Lower lobe of right lung (tissue), 2 donors: ENCODE results near the gene LRRC2. TPM values are rescaled to one million over a fixed set of nuclear protein-coding genes. Genes with fewer than 3 reads are reported as not detected.

ENCODE experiments used
- ATAC-seq, 2 donors: fragments of 200-7000 bp; cut with Tn5 transposase; one replicate each; pipeline ENCODE4 v1.9.1; 2020 to 2022; ENCODE audit warnings: mild to moderate bottlenecking in 2 of 2, moderate library complexity in 2 of 2
- DNase-seq: peaks from one replicate; pipeline ENCODE4 v3.0.0-alpha.2; 2020
- H3K27ac ChIP-seq: fragments of 200-600 bp; one replicate; pipeline ENCODE4 v1.8.0; 2022
- H3K27me3 ChIP-seq: fragments of 200-600 bp; one replicate; pipeline ENCODE4 v1.8.0; 2022; ENCODE audit warnings: low read depth
- H3K36me3 ChIP-seq: fragments of 200-600 bp; one replicate; pipeline ENCODE4 v1.8.0; 2022; ENCODE audit warnings: mild to moderate bottlenecking
- H3K4me1 ChIP-seq: fragments of 200-600 bp; one replicate; pipeline ENCODE4 v1.8.0; 2022
- H3K4me3 ChIP-seq: fragments of 200-600 bp; one replicate; pipeline ENCODE4 v1.8.0; 2022; ENCODE audit warnings: mild to moderate bottlenecking
- H3K9me3 ChIP-seq: fragments of 200-600 bp; one replicate; pipeline ENCODE4 v1.8.0; 2022
- intact Hi-C: fragments of 100-400 bp; cut with DNase I; formaldehyde crosslinking; loops from one replicate; pipeline ENCODE4 v1.11.0; 2022
- long read RNA-seq: library from polyadenylated mRNA; unstranded; transcript quantifications from one replicate; pipeline ENCODE4 v2.0.0, GENCODE V29; 2021
- total RNA-seq: library from RNA; stranded (reverse); fragmentation: NEBNext Ultra II Directional; extraction: Animal tissue kit (Norgen Biotek cat#: 25700); gene quantifications from one replicate; pipeline ENCODE4 v1.2.1, GENCODE V29; 2021
- TF ChIP-seq, protein P1 (sequence below): fragments of 200-600 bp; IDR thresholded peaks from one replicate; pipeline ENCODE4 v1.8.0; 2022; ENCODE audit warnings: antibody characterized with exemption, mild to moderate bottlenecking
- donor health status: DM: no; HTN: yes; CAD: no; lungs with severe emphysema.

Gene LRRC2, protein sequence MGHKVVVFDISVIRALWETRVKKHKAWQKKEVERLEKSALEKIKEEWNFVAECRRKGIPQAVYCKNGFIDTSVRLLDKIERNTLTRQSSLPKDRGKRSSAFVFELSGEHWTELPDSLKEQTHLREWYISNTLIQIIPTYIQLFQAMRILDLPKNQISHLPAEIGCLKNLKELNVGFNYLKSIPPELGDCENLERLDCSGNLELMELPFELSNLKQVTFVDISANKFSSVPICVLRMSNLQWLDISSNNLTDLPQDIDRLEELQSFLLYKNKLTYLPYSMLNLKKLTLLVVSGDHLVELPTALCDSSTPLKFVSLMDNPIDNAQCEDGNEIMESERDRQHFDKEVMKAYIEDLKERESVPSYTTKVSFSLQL
- 1.2 TPM for total RNA-seq
- long read RNA-seq, full-length matches to known transcripts: 3 of 4 reads
- long read RNA-seq, partial matches to known transcripts: 1 of 4 reads
- long read RNA-seq, other reads (novel, unspliced or antisense): 0 of 4 reads

DNA sequence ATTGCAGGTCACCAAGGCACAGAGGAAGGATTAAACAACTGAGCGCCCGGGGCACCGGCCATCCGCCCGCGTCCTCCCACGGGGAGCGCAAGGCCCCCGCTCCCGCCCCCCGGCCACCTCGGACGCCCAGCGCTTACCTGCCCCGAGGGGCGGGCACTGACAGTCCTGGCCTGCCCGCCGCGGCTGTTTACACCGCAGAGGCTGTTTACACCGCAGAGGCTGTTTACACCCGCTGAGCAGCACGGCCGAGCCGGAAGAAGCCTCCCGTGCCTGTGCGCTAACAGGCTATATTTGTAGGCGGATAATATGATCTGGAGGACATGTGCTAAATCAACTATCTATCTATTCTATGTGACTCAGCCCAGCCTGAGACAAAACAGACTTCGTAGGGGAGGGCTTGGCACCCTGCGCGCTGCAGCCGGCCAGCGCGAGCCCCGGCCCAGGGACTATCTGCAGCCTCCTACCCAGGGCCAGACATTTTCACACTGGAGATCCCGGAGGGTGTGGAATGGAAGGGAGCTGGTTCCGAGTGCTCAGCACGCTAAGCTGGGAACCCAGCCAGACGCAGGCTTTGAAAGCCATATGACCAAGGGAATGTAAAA, at the start of gene LRRC2:
TSS of gene LRRC2 (minus strand) at position 263 of the 602 bp plus-strand sequence. CDS start 14,711 bp downstream, outside the sequence.
- no peak for DNase-seq
- ATAC-seq: peak; percentile 72 to 75
- Histone ChIP-seq H3K27me3 (peaks cover 19% of the 10 kb centered on the region), H3K27ac (no peak within 1 kb of the TSS), H3K4me1 (peaks cover 19% of the 10 kb centered on the region), H3K36me3 (no peaks in the 10 kb centered on the region), H3K4me3 (peak within 1 kb of the TSS; percentile 57), H3K9me3 (no peaks in the 10 kb centered on the region)
- TF ChIP-seq, protein P1, sequence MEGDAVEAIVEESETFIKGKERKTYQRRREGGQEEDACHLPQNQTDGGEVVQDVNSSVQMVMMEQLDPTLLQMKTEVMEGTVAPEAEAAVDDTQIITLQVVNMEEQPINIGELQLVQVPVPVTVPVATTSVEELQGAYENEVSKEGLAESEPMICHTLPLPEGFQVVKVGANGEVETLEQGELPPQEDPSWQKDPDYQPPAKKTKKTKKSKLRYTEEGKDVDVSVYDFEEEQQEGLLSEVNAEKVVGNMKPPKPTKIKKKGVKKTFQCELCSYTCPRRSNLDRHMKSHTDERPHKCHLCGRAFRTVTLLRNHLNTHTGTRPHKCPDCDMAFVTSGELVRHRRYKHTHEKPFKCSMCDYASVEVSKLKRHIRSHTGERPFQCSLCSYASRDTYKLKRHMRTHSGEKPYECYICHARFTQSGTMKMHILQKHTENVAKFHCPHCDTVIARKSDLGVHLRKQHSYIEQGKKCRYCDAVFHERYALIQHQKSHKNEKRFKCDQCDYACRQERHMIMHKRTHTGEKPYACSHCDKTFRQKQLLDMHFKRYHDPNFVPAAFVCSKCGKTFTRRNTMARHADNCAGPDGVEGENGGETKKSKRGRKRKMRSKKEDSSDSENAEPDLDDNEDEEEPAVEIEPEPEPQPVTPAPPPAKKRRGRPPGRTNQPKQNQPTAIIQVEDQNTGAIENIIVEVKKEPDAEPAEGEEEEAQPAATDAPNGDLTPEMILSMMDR: no peak
- intact Hi-C loops: no loop called here

DNA sequence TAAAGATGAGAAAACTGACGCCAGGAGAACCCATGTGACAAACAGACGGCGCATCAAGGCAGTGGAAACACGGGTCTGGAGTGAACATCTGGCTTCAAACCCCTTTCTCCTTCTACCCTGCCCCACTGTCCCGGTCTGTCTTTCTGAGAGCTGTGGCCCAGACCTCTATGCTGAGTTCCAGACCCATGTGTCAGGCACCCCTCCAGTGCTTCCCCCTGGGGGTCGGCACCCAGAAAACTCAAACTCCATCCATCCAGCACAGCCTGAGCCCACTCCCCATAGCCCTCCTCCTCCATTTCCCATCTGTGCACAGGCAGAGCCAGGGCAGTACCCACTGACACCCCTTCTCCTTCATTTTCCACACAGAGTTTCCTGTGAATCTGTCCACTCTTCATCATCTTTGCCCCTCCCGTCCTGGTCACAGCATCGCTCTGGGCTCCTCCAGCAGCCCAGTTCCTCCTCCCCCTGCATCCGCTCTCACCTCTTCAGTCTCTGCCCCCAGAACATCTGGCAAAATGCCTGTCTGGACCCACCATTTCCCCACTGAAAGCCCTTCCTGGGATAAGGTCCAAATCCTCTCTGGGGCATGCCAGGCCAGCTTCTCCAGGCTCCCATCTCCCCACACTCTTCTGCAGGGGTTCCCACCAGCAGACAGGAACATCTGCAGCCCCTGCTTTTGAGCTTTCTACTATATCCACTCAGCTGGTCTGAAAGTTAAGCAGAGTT, 49.1 kb upstream of the LRRC2 start:
- H3K4me1 ChIP-seq: no peaks in the 10 kb centered on the region
- peaks cover 15% of the 10 kb centered on the region for H3K27me3 ChIP-seq
- no peak for ATAC-seq
- H3K36me3 ChIP-seq: no peaks in the 10 kb centered on the region
- H3K9me3 ChIP-seq: no peaks in the 10 kb centered on the region
- no peak for DNase-seq
- TF ChIP-seq, protein P1: no peak
- H3K27ac ChIP-seq: no peak overlapping the region
- H3K4me3 ChIP-seq: no peak overlapping the region
- intact Hi-C loops: no loop called here

DNA sequence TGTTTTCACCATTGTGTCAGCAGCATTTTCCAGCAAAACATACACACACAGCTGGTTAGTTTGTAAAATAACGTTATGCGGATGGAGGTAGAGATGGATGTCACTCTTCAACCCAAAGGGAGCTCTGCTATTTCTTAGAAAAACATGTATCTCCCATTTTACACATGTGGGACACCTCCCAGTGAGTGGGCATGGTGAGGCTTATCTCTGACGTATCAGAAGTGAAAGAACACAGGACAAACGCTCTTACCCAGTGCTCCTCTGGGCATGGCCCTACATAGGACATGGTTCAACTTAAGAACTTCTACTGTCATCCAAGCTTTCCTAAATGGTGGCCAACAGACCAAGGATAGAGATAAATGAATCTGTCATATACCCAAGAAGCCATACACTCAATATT, 48.3 kb upstream of the LRRC2 start:
- TF ChIP-seq, protein P1: no peak
- no peak for ATAC-seq

DNA sequence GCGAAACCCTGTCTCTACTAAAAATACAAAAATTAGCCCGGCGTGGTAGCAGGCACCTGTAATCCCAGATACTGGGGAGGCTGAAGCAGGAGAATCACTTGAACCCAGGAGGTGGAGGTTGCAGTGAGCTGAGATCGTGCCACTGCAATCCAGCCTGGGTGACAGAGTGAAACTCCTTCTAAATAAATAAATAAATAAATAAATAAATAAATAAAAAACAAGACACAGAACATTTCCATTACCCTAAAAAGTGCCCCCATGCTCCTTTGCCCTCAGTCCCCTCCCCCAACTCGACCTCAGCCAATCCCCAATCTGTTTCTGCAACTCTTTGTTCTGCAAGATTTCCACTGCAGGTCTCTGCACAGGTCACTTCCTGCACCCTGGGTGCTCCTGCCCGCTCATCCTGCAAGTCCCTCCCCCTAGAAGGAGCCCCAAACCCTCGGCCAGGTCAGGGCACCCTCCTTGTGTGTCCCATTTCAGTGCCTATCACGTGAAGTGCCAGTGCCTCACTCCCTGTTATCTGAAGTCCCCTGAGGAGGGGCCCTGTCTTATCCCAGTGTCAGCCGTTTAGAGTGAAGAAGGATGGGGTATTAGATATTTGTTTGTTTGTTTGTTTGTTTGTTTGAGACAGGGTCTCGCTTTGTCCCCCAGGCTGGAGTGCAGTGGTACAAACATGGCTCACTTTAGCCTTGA, 47.4 kb upstream of the LRRC2 start:
- Histone ChIP-seq H3K36me3 (no peaks in the 10 kb centered on the region), H3K4me1 (no peaks in the 10 kb centered on the region), H3K27me3 (peaks cover 15% of the 10 kb centered on the region), H3K27ac (no peak overlapping the region), H3K9me3 (no peaks in the 10 kb centered on the region), H3K4me3 (no peak overlapping the region)
- intact Hi-C loops: no loop called here
- TF ChIP-seq, protein P1: no peak
- DNase-seq: no peak
- no peak for ATAC-seq

More for the DNA sequence above, 48.3 kb upstream of the LRRC2 start:
- intact Hi-C loops: no loop called here
- Histone ChIP-seq H3K27me3 (peaks cover 15% of the 10 kb centered on the region), H3K4me3 (no peak overlapping the region), H3K27ac (no peak overlapping the region), H3K9me3 (no peaks in the 10 kb centered on the region), H3K36me3 (no peaks in the 10 kb centered on the region), H3K4me1 (no peaks in the 10 kb centered on the region)
- DNase-seq: no peak

DNA sequence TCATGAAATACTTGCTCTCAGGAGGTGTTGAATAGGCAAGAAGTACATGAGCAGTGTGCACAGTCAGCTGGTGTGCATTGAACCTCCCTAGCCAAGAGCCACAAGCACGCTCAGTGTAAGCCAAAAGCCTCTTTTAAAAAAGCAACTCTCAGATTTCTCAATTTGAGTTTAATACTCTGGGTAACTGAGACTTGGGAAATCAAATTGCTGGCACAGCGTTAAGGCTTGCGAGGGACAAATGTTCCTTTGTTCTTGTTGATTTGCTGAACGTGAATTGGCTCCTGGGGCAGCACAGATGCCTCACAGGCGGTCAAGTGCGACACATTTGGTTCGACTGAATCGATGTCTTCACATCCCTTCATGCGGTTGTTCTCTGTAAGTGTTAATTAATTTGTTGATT, 46.2 kb upstream of the LRRC2 start, which contains the start of gene FAM240A:
TSS of gene FAM240A (plus strand) at position 202 of the 400 bp plus-strand sequence. CDS start at position 361, 159 bp downstream.
- Histone ChIP-seq H3K36me3 (no peaks in the 10 kb centered on the region), H3K4me1 (no peaks in the 10 kb centered on the region), H3K27ac (no peak within 1 kb of the TSS), H3K27me3 (peaks cover 6% of the 10 kb centered on the region), H3K9me3 (no peaks in the 10 kb centered on the region), H3K4me3 (no peak within 1 kb of the TSS)
- ATAC-seq: peak in 1 of 2 donors; percentile 41
- intact Hi-C loops: no loop called here
- DNase-seq: no peak
- TF ChIP-seq, protein P1: no peak
